ENCODE results near the gene EFNB2.
A peak's percentile ranks its signal among the peaks of the same experiment; 100 is the strongest.

Gene EFNB2, protein sequence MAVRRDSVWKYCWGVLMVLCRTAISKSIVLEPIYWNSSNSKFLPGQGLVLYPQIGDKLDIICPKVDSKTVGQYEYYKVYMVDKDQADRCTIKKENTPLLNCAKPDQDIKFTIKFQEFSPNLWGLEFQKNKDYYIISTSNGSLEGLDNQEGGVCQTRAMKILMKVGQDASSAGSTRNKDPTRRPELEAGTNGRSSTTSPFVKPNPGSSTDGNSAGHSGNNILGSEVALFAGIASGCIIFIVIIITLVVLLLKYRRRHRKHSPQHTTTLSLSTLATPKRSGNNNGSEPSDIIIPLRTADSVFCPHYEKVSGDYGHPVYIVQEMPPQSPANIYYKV

DNA sequence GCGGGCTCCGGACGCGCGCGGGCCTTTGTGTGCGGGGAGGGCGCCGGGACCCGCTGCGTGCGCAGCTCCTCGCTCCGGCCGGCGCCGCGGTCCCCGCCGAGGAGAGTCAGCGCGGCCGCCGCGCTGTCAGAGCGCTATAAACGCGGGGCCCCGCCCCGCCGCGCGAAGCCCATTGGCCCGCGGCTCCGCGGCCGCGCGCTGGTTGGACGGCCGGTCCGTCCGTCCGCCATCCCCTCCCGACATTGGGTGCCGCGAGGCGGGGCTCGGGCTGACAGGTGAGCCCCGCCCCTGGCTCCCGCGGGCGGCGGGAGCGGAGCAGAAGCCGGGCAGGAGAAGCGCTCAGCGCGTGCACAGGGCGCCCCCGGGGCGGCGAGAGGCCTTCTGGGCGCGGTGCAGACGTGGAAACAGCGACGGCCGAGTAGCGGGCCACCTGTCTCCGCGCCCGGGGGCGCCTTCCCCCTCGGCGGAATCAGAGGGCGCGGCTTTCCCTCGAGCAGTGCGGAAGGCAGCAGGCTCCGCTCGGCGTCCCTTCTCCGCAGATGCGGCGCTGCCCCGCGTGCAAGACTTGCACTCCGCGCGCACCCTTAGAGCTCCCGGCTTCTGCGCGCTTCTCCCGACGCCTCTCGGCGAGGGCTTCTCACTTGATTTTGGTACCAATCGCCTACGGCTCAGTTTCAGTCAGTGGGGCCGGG lies at the start of gene EFNB2:
EFNB2 (minus strand) TSS at position 111 of the 692 bp plus-strand sequence. CDS start 698 bp downstream, outside the sequence.
- peak; percentile 49 to 71 (median 55) for DNase-seq (ENCODE audit: low read depth in 2 of 3, low spot score in 2 of 3)

DNA sequence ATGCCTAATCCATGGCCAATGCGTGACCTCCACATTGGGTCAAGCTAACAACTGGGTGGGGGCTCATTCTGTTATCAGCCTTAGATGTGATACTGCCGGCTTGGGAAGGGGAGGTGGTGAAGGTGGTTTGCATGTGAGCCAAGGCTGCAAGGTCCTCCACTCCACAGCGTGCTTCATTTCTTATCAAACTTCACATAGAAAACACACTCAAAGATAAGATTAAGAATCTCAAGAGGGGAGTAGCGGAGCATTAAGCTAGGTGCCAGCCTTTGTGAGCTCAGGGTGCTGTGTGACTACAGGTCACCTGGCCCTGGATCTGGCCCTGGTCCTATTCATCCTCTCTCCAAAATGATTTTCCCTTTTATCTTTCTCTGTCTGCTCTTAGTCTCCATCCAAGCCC lies 45.8 kb upstream of the EFNB2 start:
- DNase-seq (ENCODE audit: low read depth in 2 of 3, low spot score in 2 of 3) = no peak

- DNase-seq (ENCODE audit: low read depth in 2 of 3, low spot score in 2 of 3) = no peak
Measured at GRCh38 chr13:106575896-106576295, 40.4 kb upstream of the EFNB2 start.

DNA sequence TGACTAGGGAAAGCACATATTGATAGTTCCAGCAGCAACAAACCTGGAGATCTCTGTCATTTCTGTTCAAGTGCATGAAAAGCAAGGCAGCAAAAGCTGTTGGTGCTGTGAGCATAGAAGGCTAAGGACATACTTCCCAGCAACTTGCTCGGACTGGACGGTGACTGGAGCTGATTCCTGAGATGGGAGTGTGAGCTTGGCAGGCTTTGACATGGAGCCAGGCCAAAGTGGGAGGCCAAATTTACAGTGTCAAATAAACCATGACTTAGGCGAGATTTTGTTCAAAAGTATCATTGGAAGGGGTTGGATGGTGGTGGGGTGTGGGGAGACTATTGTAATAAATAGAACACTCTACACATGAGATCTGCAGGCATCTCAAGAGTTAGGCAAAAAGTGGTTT lies 38.4 kb upstream of the EFNB2 start:
- DNase-seq (ENCODE audit: low read depth in 2 of 3, low spot score in 2 of 3) = no peak

DNA sequence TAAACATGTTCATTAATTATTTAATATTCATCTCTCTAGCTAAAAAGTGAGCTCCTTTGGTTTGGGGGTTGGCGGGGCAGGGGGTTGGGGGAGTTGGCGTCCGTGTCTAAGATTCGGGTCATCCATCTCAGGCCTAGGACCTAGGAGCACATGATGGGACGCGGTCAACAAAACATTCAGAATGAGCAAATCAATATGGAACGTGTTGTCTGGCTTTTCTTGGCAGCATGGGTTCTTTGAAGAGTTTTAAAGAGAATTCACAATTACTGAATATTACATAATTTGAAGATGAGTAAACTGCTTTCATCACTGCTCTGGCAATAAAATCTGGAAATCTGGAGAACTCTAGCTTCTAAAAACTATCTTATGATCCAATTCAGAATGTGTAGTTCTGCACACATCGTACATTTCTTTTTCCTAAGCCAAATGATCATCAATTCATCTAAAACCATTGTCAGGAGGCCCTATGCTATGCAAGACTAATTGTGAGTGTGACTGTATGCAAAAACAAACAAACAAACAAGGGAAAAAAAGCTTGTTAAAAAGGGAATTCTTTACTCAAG lies 37.9 kb upstream of the EFNB2 start:
- DNase-seq (ENCODE audit: low read depth in 2 of 3, low spot score in 2 of 3) = no peak

- DNase-seq (ENCODE audit: low read depth in 2 of 3, low spot score in 2 of 3) = peak in 1 of 3 experiments; percentile 14
Measured at GRCh38 chr13:106570299-106570852, 34.9 kb upstream of the EFNB2 start.

DNA sequence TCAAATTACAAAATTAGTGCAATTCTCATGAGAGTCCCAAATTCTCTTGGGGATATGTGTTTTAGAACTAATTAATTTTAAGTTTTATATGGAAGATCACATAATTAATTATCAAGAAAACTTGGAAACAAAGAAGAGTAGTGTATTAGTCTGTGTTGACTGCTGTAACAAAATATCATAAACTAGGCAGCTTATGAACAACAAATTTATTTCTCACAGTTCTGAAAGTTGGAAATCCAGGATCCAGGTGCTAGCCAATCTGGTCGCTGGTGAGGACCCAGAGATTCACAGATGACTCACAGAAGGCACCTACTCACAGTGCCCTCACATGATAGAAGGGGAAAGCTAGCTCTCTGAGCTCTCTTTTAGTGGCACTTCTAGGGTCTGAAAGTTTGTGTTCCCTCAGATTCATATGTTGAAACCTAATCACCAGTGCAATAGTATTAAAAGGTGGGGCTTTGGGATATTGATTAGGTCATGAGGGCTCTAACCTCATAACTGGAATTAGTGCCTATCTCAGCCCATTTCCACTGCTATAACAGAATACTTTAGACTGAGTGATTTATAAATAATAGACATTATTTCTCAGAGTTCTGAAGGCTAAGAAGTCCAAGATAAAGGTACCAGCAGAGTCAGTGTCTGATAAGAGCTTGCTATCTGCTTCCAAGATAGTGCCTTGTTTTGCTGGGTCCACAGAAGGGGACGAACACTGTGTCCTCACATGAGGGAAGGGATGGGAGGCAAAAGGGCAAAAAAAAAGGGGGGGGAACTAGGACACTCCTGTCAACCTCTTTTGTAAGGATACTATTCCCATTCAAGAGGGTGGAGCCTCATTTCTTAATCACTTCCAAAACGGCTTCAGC lies 34.0 kb upstream of the EFNB2 start:
- no peak for DNase-seq (ENCODE audit: low read depth in 2 of 3, low spot score in 2 of 3)

DNA sequence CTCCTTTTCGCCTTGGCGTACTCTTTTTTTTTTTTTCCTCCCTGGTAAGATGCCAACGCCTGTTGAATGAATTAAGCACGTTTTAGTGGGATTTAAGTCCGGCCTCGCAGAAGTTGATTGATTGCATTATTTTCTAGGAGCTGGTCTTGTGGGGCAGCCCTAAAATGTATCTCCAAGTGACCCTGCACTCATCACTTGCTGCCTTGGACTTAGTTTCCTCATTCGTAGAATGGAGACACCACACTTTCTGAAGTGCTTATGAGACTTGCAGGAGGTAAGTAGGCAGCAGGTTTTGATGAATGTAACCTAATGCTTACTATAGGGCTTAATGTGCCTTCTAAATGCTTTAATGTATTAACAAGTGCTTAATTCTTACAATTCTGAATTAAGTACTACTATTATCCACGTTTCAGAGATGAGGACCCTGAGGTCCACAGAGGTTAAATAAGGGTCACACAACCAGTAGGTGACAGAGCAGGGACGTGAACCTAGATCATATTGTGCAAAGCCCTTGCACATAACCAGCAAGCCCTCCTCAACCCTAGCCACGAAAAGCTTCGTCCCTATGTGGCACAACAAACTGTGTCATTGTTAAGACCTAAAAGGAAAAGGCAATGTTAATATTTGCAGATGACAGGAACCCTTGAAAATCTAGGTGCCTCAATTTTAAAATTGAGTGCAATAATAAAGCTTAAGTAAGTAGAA lies 33.0 kb upstream of the EFNB2 start:
- no peak for DNase-seq (ENCODE audit: low read depth in 2 of 3, low spot score in 2 of 3)

DNA sequence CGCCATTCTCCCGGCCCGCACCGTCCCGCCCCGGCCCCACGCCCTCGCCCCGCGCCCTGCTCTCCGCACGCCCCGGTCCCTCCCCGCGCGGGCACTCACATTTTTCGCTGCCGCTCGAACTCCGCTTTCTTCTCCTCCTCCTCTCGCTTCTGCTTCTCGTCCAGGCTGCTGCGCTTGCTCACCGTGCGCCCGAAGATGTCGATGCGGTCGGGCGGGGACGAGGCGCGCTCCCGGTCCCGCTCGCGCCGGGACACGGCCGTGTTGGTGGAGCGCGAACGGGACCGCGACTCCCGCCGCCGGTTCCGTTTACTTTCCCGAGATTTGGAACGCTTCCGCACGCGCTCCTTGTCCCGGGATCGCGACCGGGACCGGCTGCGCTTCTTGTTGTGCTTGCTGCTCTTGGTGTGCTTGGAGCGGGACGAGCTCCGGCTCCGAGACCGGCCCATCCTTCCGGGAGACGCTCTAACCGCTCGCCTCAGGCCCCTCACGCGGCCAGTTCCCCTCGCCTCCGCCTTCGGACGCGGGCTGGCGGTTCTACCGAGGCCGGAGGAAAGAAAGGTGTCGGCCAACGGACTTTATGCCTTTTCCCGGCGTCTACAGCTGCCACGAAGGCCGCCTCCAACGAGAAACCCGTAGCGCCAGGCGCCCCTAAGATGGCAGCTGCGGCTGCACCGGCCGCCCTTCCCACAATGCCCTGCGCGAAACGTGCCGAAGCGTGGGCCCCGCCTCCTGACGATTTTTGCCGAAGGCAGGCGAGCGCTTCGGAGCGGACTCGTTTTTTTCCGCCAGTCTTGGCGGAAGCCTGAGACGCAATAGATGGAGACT lies 32.2 kb upstream of the EFNB2 start, which contains the start of gene ARGLU1:
ARGLU1 (minus strand) TSS at position 664 of the 825 bp plus-strand sequence; CDS start at position 446, 218 bp downstream.
- DNase-seq (ENCODE audit: low read depth in 2 of 3, low spot score in 2 of 3) = peak; percentile 82 to 90 (median 88)

GRCh38 chr13:106566641-106567473 lies 31.4 kb upstream of the EFNB2 start:
- peak in 2 of 3 experiments; percentile 10 to 18 for DNase-seq (ENCODE audit: low read depth in 2 of 3, low spot score in 2 of 3)

- no peak for DNase-seq (ENCODE audit: low read depth in 2 of 3, low spot score in 2 of 3)
Measured at GRCh38 chr13:106565127-106565775, 29.8 kb upstream of the EFNB2 start.

DNA sequence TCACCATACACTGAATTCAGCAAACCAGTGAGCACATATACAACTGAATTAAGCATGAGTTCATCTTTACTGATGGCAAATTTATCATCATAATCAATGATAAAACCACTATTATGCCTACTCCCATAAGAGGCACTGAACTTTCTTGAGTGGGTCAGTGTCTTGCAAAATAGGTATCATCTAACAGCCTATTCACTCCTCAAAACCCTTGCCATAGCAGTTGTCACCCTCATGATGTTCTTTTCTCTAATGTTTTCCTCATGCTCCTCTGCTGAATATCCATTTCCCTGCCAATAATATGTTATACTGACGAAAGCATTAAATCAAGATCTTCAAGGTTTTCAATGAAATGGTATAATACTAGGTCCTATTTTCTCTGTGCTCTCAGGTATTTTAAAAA lies 26.8 kb upstream of the EFNB2 start:
- DNase-seq (ENCODE audit: low read depth in 2 of 3, low spot score in 2 of 3) = no peak

DNA sequence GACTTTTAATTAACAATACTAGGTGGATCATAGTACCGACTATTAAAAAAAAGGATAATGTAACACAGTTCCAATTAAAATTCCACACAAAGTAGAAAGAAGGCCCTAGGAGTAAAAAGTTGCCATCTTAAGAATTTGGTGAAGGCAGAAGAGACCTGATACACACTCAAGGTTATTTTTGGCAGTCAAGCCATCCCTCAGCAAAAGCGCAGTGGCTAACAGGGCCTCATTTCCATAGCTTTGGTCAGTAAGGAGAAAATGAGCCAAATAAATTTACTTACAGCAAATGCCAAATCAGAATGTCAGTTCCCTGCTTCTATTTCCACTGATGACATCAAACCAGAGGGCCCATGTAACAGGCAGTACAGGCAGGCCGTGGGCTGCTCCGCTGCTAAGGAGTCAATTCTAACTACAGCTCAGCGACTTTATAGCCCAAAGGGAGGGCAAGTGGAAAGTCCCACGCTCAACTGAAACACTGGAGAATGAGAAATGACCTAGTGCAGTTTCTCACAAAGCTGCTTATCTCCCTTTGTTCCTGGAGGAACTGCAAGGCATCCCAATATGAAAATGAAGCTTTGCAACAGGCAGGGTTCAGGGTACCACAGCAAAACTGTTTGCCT lies 26.2 kb upstream of the EFNB2 start:
- DNase-seq (ENCODE audit: low read depth in 2 of 3, low spot score in 2 of 3) = peak in 1 of 3 experiments; percentile 28

- no peak for DNase-seq (ENCODE audit: low read depth in 2 of 3, low spot score in 2 of 3)
Measured at GRCh38 chr13:106560821-106561220, 25.4 kb upstream of the EFNB2 start.

DNA sequence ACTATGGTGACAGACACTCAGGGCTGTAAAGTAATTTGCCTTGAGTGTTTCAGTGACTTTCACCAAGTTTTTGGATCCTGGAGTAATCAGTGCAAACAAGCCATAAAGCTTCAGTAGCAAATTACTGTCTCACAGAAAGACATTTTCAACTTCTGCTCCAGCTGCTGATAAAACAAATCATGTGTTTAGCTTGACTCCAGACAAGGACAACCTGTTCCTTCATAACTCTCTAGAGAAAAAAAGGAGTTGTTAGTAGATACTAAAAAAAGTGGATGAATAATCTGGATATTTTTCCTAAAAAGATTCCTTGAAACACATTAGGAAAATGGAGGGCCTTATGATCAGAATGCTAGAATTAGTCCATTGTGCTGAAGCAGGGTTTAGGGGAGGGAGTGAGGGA lies 23.1 kb upstream of the EFNB2 start:
- no peak for DNase-seq (ENCODE audit: low read depth in 2 of 3, low spot score in 2 of 3)

DNA sequence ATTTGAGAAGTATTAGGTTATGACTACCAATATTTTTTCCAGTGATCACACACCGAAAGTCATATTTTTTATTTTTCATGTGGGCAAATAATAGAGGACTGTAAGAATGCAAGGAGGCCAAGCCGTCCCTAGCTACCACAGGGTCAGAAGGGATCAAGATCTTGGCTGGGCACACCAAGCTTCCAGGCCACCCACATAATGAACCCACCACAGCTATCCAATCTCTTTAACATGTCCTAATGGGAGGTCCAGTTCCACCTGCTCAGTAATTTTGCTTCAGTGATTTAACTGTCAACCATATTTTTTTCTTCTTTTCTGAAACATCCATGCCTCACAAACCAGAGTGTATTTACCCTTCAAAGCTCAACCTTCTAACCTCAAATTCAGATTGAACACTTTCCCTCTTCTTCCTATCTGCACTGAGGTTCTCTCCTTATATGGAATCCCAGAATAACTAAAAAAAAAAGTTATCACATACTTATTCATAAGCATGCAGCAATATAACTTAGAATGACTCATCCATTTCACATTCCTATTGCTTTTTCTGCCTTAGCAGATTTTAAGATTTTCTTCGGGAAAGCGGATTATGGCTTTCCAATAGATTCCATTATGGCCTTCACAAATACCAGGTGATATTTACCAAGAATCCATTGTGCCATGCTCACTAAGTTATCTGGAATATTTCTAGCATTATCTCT lies 20.3 kb upstream of the EFNB2 start:
- DNase-seq (ENCODE audit: low read depth in 2 of 3, low spot score in 2 of 3) = no peak

DNA sequence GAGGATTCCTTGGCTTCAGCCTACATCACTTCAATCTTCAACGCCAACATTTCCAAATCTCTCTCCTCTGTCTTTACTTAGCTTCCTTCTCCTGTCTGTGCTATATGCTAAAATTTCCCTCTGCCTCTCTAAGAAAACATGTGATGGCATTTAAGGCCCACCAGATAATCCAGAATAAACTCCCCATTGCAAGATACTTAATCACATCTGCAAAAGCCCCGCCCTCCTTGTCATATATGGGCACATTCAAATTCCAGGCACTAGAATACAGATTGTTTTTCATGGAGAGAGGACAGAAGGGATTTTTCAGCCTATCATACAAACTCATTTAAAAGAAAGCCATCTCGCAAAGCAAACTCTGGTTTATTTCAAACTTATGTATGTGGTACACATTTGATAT lies 16.3 kb upstream of the EFNB2 start:
- no peak for DNase-seq (ENCODE audit: low read depth in 2 of 3, low spot score in 2 of 3)

All from activated CD8-positive, alpha-beta memory T cell treated with anti-CD3 and anti-CD28 coated beads for 48 hours (primary cell).